Ammon's horn (tissue), 1 donor: ENCODE measurements around the gene ST8SIA2.

Experiments
- DNase-seq: peaks from one replicate; pipeline ENCODE4 v3.0.0-alpha.2; 2016; ENCODE audit warnings: low spot score

The ST8SIA2 gene

DNA sequence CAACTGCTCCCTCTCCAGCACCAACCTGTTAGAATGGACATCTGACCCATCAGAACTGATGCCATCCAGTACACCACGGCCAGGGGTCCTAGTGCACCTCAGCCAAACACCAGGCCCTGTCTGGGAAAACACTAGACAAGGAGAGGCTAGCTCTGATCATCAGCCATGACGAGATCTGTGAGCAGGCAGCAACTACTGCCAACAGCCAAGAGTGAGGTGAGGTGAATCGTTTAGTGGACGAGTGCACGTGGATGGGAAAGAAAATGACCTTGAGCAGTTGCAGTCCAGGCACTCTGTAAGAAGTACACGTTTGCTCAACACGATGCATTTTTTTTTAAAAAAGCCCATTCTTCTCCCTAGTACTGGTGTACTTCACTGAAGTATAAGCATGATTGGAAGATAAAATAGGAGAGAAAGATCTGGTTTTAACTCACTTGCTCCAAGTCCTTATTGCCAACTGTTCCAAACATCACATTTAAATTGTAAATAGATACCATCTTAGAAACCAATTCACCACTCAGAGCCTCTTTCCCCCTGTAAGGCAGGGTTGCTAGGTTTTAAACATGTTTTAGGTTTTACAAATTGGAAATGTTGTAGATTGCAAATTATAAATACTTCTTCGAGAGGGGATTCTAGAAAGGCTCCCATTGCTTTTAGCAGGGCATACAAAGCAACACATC is 5.7 kb downstream of the ST8SIA2 start:
- DNase-seq, result no peak

DNA sequence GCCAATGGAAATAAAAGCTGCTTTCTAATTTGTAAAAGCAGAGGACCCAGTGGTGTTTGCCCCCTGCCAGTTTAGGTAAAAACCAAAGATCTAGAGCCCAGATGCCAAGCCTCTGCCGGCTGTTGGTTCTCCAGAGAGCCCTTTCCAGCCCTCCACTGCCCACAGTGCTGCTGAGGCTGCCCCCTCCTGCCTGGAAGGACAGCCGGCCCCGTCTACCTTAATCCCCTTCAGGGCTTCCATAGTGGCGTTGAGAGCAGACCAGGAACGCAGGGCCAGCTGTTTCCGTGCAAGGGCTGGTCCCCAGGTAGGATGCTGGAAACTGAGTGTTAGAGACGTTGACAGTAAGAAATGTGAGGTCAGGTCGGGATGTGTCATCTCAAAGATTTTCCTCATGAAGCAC is 6.9 kb downstream of the ST8SIA2 start:
- DNase-seq, result no peak

DNA sequence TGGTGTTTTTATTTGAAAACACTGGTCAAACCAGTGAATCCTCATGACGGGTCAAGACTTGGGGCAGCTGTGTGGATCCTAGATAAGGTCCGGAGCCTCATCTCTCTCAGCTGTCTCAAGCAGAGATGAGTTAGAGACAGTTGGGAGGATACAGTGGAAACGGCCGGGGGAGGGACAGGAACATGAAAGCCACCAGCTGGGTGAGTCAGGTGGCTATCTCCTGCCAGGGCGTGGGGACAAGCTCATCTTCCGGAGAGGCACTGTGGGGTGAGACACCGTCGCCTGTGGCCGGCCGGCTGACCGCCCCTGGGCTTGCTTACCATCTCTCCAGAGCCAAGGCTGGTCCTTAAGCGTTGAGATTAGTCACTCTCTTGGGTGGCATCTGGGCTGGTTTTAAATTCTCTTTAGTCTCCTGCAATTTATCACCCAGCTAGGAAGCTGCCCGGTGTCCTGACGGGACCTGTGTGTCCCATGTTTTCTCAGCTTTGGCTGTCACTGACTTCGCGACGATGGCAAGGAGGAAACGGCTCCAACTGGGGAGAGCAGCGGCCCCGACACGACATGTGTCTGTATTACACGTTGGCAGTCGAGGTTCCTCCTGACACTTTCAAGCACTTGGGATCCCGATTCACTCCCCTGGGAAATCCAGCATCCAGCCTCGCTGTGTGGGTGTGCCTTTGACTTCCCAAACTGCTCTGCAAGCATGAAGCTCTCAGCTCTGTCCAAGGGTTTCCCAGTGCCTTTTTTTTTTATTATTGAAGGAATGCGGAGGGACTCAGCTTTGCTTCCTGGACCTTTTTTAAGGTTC is 7.5 kb downstream of the ST8SIA2 start:
- no peak for DNase-seq

- no peak for DNase-seq
Observed at GRCh38 chr15:92402751-92403150, 9.1 kb downstream of the ST8SIA2 start.

DNA sequence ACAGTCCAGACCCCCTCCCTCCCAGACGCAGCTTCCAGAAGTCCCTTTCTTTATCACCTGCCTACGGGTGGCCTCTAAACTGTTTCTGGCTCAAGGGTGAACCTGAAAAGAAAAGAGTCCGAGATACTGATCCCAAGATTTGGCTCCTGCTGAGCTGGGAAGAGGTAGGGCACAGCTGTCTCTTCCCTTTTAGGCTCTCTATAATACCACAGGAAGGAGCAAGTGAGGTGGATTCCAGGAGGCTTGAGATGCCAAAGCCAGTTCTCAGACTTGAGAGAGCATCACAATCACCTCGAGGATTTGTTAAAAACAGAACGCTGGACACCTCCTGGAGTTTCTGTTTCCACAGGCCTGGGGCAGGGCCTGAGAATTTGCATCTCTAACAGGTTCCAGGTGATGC is 12.3 kb downstream of the ST8SIA2 start:
- DNase-seq, result no peak

DNA sequence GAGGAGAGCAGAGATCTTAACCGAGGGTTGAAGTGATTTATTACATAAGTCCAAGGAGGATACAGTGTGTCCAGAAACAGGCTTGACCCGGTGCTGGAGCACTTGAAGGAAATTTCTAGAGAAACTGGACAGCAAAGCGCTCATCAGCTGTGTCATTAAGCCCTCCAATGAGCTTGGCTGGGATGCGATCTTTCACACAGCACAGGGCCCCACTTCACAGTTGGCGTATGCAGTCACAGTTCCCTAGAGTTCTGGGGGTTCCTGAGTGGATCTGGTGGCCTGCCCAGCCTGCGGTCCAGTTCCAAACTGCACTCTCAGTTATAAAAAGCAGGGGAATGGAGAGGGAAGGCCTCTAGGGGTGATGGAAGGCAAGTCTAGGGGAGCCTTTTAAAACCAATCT is 13.6 kb downstream of the ST8SIA2 start:
- no peak for DNase-seq

GRCh38 chr15:92407916-92408315 is 14.2 kb downstream of the ST8SIA2 start:
- DNase-seq, result no peak

DNA sequence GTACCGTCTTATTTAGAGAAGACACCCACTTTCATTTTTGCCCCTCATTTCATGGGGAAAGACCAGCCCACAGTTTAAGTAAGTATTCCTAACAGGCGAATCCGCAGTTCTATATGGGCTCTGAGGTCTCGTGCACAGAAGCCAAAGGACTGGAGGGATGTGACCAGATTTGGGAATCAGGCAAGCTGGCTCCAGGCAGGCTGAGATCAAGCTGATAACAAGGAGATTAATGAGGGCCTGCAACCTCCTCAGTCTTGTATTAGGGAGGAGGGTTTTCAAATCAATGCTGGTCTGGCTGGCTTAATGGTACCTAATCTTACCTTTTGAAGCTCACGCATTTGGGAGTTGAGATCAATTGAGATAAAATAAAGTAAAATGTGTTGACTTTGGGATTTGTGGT is 15.3 kb downstream of the ST8SIA2 start:
- no peak for DNase-seq

DNA sequence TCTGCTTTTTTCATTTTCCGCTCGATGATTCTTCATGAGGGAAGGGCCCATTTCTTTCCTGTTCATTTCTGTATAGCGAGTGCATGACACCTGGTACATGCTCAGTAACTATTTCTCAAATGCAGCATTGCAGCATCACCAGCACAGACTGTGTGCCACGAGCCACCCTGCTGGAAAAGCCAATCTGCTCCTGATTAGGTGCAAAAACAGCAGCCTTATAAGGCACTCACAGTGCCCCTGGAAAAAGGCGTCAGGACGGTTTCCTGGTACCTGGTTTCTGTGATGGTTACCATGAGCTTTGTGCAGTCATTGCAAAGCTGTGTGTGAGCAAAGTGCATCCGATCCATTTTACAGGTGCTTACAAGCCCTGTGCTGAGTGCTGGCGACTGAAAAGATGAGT is 15.8 kb downstream of the ST8SIA2 start:
- DNase-seq, result no peak

GRCh38 chr15:92410537-92410936 is 16.9 kb downstream of the ST8SIA2 start:
- no peak for DNase-seq

GRCh38 chr15:92411256-92411655 is 17.6 kb downstream of the ST8SIA2 start:
- no peak for DNase-seq

- DNase-seq, result no peak
Observed at GRCh38 chr15:92413510-92413909, 19.8 kb downstream of the ST8SIA2 start.

DNA sequence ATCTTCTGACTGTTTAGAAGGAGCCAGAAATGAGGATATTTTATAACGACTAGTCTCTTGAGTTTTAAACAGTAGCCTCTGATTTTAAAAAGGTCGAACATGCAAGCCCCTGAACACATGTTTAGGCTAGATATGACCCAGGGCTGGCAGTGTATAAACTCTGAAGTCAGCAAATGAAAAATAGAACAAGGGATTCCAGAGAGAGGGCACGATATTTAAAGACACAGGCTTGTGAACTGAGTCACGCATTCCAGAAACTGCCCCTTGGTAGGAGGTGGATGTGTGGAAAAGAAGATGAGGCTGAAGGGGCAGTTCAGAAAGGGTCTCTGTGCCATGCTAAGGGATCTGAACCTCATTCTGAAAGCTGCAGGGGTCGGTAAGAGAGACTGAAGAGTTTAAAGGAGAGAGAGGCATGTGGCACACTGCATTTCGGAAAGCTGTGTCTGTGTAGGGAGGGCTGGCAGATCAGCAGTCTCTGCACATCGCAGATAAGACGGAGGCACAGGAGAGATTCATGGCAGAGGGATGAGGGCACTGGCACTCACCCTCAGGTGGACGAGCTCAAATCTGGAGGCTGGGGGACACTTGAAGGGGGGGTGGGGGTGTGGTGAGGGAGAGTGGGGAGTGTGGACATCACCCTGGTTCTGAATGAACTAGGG is 22.1 kb downstream of the ST8SIA2 start:
- no peak for DNase-seq

DNA sequence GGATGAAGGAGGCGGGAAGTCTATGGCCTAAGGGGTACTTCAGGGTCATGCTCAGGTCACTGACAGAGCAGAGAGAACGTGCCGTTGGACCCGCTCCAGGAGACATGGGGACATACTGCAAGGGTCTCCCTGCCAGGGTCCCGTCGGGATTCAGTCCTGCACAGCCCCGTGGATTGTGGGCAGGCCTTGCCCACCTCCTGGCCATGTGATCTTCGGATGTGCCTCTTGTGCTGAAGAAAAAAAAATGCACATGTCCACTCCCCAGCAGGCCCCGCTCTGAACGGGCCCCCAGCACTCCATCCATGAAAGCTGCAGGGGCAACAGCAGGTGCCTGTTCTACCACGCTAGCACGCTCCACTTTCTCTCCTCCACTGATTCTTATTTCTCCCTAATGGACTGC is 22.9 kb downstream of the ST8SIA2 start:
- DNase-seq, result no peak

GRCh38 chr15:92417716-92418115 is 24.0 kb downstream of the ST8SIA2 start:
- no peak for DNase-seq

DNA sequence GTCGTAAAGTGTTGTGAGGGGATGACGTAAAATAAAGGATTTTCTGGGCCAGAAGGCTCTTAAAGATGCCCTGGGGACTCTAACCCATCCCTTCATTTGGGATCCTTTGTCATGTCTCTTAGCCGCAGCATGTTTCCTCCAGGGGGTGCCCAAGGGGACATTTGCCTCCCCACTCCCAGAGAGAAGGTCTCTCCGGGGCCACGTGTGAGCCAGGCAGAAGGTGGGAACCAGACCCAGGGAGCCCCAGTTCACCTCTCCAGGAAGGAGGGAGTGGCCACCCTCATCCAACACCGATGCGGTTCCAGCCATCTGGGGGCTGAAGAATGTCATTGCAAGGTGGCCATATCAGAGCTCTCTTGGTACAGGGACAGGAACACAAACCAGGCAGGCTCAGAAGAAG is 25.2 kb downstream of the ST8SIA2 start:
- no peak for DNase-seq

DNA sequence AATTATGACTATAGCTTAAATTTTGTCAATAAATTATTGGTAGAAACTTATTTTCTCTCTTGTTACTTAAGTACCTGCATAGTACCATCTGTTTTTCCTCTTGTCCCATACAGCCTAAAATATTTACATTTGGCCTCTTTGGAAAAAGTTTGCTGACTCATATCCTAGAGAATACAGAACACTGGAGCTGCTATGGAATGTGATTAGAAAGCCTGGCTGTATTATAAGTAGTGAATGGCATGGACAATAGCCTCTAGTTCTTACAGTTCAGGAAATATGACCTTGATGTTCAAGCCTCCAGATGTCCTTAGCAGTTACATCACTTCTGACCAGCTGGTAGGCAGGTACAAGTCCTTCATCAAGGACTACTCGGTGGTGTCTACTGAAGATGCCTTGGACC is 28.3 kb downstream of the ST8SIA2 start:
- no peak for DNase-seq

DNA sequence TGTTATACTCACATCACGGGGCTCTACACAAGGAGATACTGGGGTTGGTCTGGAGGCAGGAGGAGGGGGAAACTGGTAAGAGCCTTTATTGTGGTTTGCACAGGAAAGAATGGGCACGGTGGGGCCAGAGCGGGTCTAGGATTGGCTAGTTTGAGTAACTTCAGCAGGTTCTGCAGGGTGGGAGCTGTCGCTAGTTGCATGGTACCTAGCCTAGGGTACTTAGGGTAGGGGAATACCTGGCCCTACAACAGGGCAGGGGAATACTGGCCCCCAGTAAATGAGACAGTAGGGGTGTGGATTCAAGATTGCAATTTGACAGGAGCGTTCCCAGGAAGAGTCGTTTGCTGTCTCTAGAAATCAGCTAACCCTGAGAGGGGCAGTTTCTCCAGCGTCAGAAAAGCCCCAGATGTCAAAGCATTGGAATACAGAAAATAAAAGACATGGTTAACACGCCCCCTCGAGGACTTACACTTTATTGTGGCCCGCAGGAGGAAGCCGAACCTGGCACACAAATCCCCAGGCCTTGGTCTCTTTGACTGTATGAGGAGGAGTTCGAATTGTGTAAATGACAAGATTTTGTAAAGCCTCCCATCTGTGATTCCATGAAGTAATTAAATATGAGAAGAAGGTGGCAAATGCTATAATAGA is 32.0 kb downstream of the ST8SIA2 start:
- DNase-seq, result no peak

DNA sequence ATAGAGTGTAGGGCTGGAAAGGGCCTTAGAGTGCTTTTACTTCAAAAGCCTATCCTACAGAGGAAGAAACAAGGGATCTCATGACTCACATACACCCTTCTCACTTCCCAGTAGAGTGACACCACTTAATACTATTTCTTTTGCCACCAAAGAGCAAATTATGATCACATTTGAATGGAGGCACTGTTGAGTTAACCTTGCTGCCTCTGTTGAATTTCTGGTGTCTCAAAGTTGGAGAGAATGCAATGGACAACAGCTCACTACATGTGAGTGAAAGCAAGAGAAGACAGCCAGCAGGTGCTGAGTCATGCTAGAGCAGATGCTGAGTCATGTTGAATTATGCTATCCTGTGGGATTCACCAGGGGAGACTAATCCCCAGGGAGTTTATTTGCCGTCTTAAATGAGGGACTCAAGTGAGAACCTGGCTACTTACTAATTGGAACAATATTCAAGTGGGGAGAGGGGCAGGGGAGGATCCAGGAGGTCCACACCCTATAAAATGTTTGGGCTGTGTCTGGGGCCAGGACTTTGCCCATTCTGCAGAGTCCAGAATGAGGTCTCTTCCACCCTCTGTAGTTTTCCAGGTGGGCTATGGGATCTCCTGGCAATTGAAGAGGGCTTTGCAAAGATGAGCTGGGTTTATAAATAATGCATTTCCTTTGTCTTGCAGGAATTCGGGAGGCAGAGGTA is 35.8 kb downstream of the ST8SIA2 start:
- DNase-seq, result peak; percentile 18

DNA sequence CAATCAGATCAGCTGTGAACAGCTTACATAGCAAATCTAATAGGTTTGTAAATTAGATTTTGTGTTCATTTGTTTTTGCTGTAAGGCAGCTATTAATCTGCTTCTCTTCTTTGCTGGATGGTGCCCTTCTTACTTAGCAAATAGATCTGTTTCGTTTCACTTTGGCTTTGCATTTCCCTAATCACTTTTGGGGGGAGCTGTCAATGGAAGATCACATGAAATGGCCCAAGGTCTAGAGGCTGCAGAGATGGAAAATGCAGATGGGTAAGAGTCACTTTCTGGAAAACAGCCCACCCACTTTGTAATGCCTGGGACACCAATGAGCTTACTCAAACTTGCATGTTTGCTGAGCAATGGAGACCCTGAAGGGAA is 36.4 kb downstream of the ST8SIA2 start:
- DNase-seq, result no peak

DNA sequence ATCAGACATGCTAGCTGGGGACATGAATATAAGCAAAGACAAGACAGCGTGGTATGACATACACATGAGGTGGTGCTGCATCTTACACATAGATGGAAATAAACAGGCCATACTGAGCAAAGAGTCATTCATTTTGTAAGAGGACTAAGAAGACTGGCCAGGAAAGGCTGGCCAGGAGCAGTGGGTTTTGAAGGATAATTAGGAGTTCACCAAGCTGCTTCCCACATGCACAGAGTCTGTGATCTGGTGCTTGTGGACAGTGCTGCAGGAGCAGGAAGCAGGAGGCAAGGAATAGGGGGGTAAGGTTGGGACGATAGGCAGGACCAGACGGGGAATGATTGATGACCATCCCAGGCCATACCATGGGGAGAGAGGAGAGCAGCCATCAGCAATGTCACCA is 41.5 kb downstream of the ST8SIA2 start:
- no peak for DNase-seq

GRCh38 chr15:92438471-92438870 is 44.8 kb downstream of the ST8SIA2 start:
- DNase-seq, result no peak
